HCT116 (cell line): Measurements from ENCODE around the gene BCL11B. TPM values are rescaled to one million over a fixed set of nuclear protein-coding genes. Genes with fewer than 3 reads are reported as not detected.

ENCODE experiments used
- ATAC-seq: fragments of 200-7000 bp; cut with Tn5 transposase; 2 replicates; pipeline ENCODE4 v1.9.1; 2020; ENCODE audit warnings: mild to moderate bottlenecking, moderate library complexity
- BruUV-seq: library from RNA; stranded (reverse); fragments of 400-500 nt; replicated peaks from 2 replicates; lab custom pipeline; 2021; lab: Mats Ljungman, UMichigan
- CTCF ChIA-PET: fragments of 300-600 bp; sonication (Branson Sonifier 250); formaldehyde crosslinking; loops from one replicate; lab custom pipeline; 2021; ENCODE audit warnings: antibody characterized with exemption; lab: Charles Lee
- POLR2A ChIA-PET: fragments of 300-600, 350-600 bp; sonication (Branson Sonifier 250); formaldehyde crosslinking; loops from one replicate; lab custom pipeline; 2021; ENCODE audit warnings: antibody characterized with exemption; lab: Charles Lee
- RAD21 ChIA-PET, 2 experiments: fragments of 300-600 bp; sonication (Branson Sonifier 250); formaldehyde crosslinking; loops; one replicate each; lab custom pipeline; 2023; ENCODE audit warnings: low total read pairs in 2 of 2; ENCODE audit not compliant: uncharacterized antibody in 2 of 2, unreplicated experiment in 2 of 2, low non-redundant PET in 1 of 2; lab: Charles Lee
- DNase-seq: peaks from one replicate; pipeline ENCODE4 v3.0.0-alpha.2; 2010; ENCODE audit warnings: low read depth, low spot score
- H2AFZ ChIP-seq: fragments of 200-600 bp; shearing (Covaris generic), sonication (generic); 2 replicates; pipeline ENCODE4 v1.6.1; 2017; ENCODE audit warnings: low read depth, mixed run types, mixed read lengths, antibody characterized with exemption, low read length; ENCODE audit not compliant: poor library complexity, severe bottlenecking
- H3K27ac ChIP-seq: 2 replicates; pipeline ENCODE4 v1.5.1; 2012; ENCODE audit warnings: low read depth, low read length
- H3K27me3 ChIP-seq: fragments of 200-600 bp; sonication (generic); 2 replicates; pipeline ENCODE4 v1.6.1; 2016; ENCODE audit warnings: mixed run types, low read length, mixed read lengths; ENCODE audit not compliant: insufficient read depth
- H3K36me3 ChIP-seq, 2 experiments: fragments of 200-500 bp in 1 of 2; fragments of 200-600 bp in 1 of 2; sonication (Bioruptor generic) in 1 of 2; sonication (generic) in 1 of 2; 2 replicates each; pipeline versions ENCODE4 v1.5.1 to v1.6.1; 2014 to 2016; ENCODE audit warnings: low read length in 2 of 2, inconsistent platforms in 1 of 2, mixed read lengths in 1 of 2, mixed run types in 1 of 2; ENCODE audit not compliant: insufficient read depth in 2 of 2, control insufficient read depth in 1 of 2
- H3K4me1 ChIP-seq, 2 experiments: fragments of 200-600 bp in 1 of 2; sonication (generic) in 1 of 2; 2 replicates each; pipeline versions ENCODE4 v1.5.1 to v1.6.1; 2012 to 2017; ENCODE audit warnings: low read length in 2 of 2, inconsistent platforms in 1 of 2, mild to moderate bottlenecking in 1 of 2, mixed read lengths in 1 of 2, mixed run types in 1 of 2, moderate library complexity in 1 of 2; ENCODE audit not compliant: insufficient read depth in 2 of 2, control insufficient read depth in 1 of 2
- H3K4me2 ChIP-seq: fragments of 200-600 bp; sonication (generic); 2 replicates; pipeline ENCODE4 v1.6.1; 2017; ENCODE audit warnings: mixed run types, low read length, mixed read lengths
- H3K4me3 ChIP-seq, 2 experiments: fragments of 200-600 bp in 1 of 2; sonication (generic) in 1 of 2; replicated peaks in 1 of 2; 2 replicates each; pipeline ENCODE4 v1.5.1; 2011 to 2016; ENCODE audit warnings: low read length in 2 of 2, control low read depth in 1 of 2, low read depth in 1 of 2, mild to moderate bottlenecking in 1 of 2, mixed read lengths in 1 of 2, mixed run types in 1 of 2
- H3K79me2 ChIP-seq: fragments of 200-600 bp; sonication (generic); 2 replicates; pipeline ENCODE4 v1.6.1; 2017; ENCODE audit warnings: mild to moderate bottlenecking, mixed run types, low read length, moderate library complexity, mixed read lengths; ENCODE audit not compliant: insufficient read depth
- H3K9ac ChIP-seq: fragments of 200-600 bp; sonication (generic); 2 replicates; pipeline ENCODE4 v1.6.1; 2016; ENCODE audit warnings: low read length, mixed read lengths
- H3K9me2 ChIP-seq: fragments of 200-600 bp; sonication (generic), shearing (Covaris generic); 2 replicates; pipeline ENCODE4 v1.6.1; 2017; ENCODE audit warnings: mixed run types, mild to moderate bottlenecking, moderate library complexity; ENCODE audit not compliant: insufficient read depth
- H3K9me3 ChIP-seq, 2 experiments: fragments of 200-500 bp in 1 of 2; fragments of 200-600 bp in 1 of 2; sonication (Bioruptor generic) in 1 of 2; sonication (generic) in 1 of 2; 2 replicates each; pipeline ENCODE4 v1.6.1; 2014 to 2017; ENCODE audit warnings: low read length in 2 of 2, mixed read lengths in 2 of 2, inconsistent platforms in 1 of 2, low read depth in 1 of 2, mild to moderate bottlenecking in 1 of 2, mixed run types in 1 of 2, moderate library complexity in 1 of 2; ENCODE audit not compliant: control insufficient read depth in 1 of 2, insufficient read depth in 1 of 2
- H4K20me1 ChIP-seq: fragments of 200-600 bp; sonication (generic), shearing (Covaris generic); 2 replicates; pipeline ENCODE4 v1.6.1; 2017; ENCODE audit warnings: mixed run types, mild to moderate bottlenecking, moderate library complexity; ENCODE audit not compliant: insufficient read depth
- CBX3 ChIP-seq: IDR thresholded peaks from 2 replicates; pipeline ENCODE4 v1.6.1; 2012; ENCODE audit warnings: low read depth
- EGR1 ChIP-seq: IDR thresholded peaks from 2 replicates; pipeline ENCODE4 v1.6.1; 2012; ENCODE audit warnings: low read depth
- ELF1 ChIP-seq: IDR thresholded peaks from 2 replicates; pipeline ENCODE4 v1.6.1; 2012; ENCODE audit warnings: low read depth, borderline replicate concordance
- EZH2 ChIP-seq: fragments of 200-600 bp; sonication (generic); IDR thresholded peaks from 2 replicates; pipeline ENCODE4 v1.6.1; 2017; ENCODE audit warnings: antibody characterized with exemption, mixed run types
- EZH2phosphoT487 ChIP-seq: fragments of 200-600 bp; IDR thresholded peaks from 2 replicates; pipeline ENCODE4 v1.6.1; 2018; ENCODE audit warnings: antibody characterized with exemption, borderline replicate concordance
- JUND ChIP-seq: IDR thresholded peaks from 2 replicates; pipeline ENCODE4 v1.6.1; 2012
- RAD21 ChIP-seq: IDR thresholded peaks from 2 replicates; pipeline ENCODE4 v1.6.1; 2012; ENCODE audit warnings: low read depth, mild to moderate bottlenecking
- SIN3A ChIP-seq: IDR thresholded peaks from 2 replicates; pipeline ENCODE4 v1.6.1; 2012; ENCODE audit warnings: low read depth
- SP1 ChIP-seq: IDR thresholded peaks from 2 replicates; pipeline ENCODE4 v1.6.1; 2012; ENCODE audit warnings: low read depth
- SRF ChIP-seq: IDR thresholded peaks from 2 replicates; pipeline ENCODE4 v1.6.1; 2012; ENCODE audit warnings: low read depth
- YY1 ChIP-seq: IDR thresholded peaks from 2 replicates; pipeline ENCODE4 v1.6.1; 2011; ENCODE audit warnings: low read length, low read depth, moderate library complexity, mild to moderate bottlenecking; ENCODE audit not compliant: insufficient replicate concordance; ENCODE audit errors: extremely low read depth
- ZNF274 ChIP-seq: fragments of 200-500 bp; sonication (Bioruptor generic); IDR thresholded peaks from 2 replicates; pipeline ENCODE4 v1.6.1; 2014; ENCODE audit warnings: mild to moderate bottlenecking, low read depth, low read length, inconsistent platforms
- intact Hi-C: fragments of 100-400 bp; cut with micrococcal nuclease; formaldehyde crosslinking; loops from 2 replicates; pipeline ENCODE4 v1.10.0; 2022
- total RNA-seq: library from RNA; stranded (reverse); gene quantifications from one replicate; pipeline ENCODE4 v1.2.1, GENCODE V29; 2021; ENCODE audit not compliant: unreplicated experiment
- TF ChIP-seq, protein P1 (sequence below): IDR thresholded peaks from 2 replicates; pipeline ENCODE4 v1.6.1; 2012
- TF ChIP-seq, protein P2 (sequence below): IDR thresholded peaks from 2 replicates; pipeline ENCODE4 v1.6.1; 2012
- TF ChIP-seq, protein P3 (sequence below): IDR thresholded peaks from 2 replicates; pipeline ENCODE4 v1.6.1; 2012; ENCODE audit warnings: low read depth

BCL11B gene
- total RNA-seq, 1 experiment from 2014 or later = 1.1 TPM

DNA sequence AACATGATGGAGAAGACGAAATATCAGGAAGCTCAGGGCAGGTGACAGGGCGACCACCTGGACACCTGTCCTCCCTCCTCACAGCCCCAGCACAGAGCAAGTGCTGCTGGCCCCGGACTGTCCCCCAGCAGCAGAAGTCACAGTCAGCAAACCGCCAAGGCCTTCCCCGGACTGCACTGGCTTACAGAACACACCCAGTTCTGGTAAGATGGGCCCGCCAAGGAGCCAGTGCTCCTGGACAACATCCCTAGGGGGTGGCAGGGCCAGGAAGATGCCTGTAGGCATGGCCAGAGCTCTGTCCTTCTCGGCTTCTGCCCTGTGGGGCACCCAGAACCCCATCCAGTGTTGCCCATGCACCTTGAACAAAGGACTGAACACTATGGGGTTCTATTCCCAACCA lies 77.9 kb downstream of the BCL11B start:
- Histone ChIP-seq H3K9me2 (no peaks in the 10 kb centered on the region), H3K9me3 (no peaks in the 10 kb centered on the region), H3K4me1 (no peaks in the 10 kb centered on the region), H3K4me3 (no peak overlapping the region), H2AFZ (no peak overlapping the region), H3K27ac (no peak overlapping the region), H3K9ac (no peak overlapping the region), H3K4me2 (no peak overlapping the region), H3K27me3 (no peaks in the 10 kb centered on the region), H3K36me3 (no peaks in the 10 kb centered on the region), H4K20me1 (no peaks in the 10 kb centered on the region), H3K79me2 (no peaks in the 10 kb centered on the region)
- no peak for ATAC-seq
- intact Hi-C loops = no loop called here
- RAD21 ChIA-PET = no interaction called here
- POLR2A ChIA-PET = no interaction called here
- TF ChIP-seq EGR1 = no peak
- TF ChIP-seq YY1 = no peak
- no peak for TF ChIP-seq CBX3
- TF ChIP-seq, protein P1, sequence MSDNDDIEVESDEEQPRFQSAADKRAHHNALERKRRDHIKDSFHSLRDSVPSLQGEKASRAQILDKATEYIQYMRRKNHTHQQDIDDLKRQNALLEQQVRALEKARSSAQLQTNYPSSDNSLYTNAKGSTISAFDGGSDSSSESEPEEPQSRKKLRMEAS = no peak
- no peak for TF ChIP-seq ZNF274
- TF ChIP-seq, protein P2, sequence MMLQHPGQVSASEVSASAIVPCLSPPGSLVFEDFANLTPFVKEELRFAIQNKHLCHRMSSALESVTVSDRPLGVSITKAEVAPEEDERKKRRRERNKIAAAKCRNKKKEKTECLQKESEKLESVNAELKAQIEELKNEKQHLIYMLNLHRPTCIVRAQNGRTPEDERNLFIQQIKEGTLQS = no peak
- no peak for TF ChIP-seq RAD21
- no peak for TF ChIP-seq SP1
- no TSS peak for BruUV-seq
- CTCF ChIA-PET = no interaction called here
- no peak for DNase-seq

DNA sequence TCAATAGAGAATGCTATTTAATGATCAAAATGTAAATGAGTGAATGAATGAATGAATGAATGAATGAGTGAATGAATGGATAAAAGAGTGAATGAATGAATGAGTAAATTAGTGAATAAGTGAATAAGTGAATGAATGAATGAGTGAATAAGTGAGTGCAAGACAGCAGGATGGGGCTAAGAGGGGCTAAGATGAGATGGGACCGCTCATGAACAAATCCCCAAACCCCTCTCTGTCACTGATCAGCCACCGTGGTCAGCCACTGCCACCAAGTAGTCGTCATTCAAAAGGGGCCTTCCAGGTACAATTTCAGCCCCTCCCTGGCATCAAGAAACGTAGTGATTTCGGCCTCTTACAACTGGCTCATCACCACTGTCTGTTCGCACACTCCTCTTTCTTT lies 79.2 kb downstream of the BCL11B start:
- no peaks in the 10 kb centered on the region for H3K36me3 ChIP-seq
- no peak overlapping the region for H3K4me3 ChIP-seq
- no peaks in the 10 kb centered on the region for H3K9me2 ChIP-seq
- no peaks in the 10 kb centered on the region for H3K79me2 ChIP-seq
- BruUV-seq = no TSS peak
- no peak overlapping the region for H2AFZ ChIP-seq
- ChIA-PET CTCF (no interaction called here), POLR2A (no interaction called here), RAD21 (no interaction called here)
- no peak overlapping the region for H3K4me2 ChIP-seq
- no peak overlapping the region for H3K9ac ChIP-seq
- no peak for DNase-seq
- H4K20me1 ChIP-seq = no peaks in the 10 kb centered on the region
- no peaks in the 10 kb centered on the region for H3K4me1 ChIP-seq
- H3K27me3 ChIP-seq = no peaks in the 10 kb centered on the region
- ATAC-seq = no peak
- intact Hi-C loops = no loop called here
- no peaks in the 10 kb centered on the region for H3K9me3 ChIP-seq
- H3K27ac ChIP-seq = no peak overlapping the region
- TF ChIP-seq ZNF274 (no peak), EGR1 (no peak), EZH2phosphoT487 (no peak), SRF (no peak), EZH2 (no peak), JUND (no peak), SP1 (no peak), ELF1 (no peak), SIN3A (no peak)
- TF ChIP-seq, protein P2 = no peak
- TF ChIP-seq, protein P1 = no peak
- TF ChIP-seq, protein P3, sequence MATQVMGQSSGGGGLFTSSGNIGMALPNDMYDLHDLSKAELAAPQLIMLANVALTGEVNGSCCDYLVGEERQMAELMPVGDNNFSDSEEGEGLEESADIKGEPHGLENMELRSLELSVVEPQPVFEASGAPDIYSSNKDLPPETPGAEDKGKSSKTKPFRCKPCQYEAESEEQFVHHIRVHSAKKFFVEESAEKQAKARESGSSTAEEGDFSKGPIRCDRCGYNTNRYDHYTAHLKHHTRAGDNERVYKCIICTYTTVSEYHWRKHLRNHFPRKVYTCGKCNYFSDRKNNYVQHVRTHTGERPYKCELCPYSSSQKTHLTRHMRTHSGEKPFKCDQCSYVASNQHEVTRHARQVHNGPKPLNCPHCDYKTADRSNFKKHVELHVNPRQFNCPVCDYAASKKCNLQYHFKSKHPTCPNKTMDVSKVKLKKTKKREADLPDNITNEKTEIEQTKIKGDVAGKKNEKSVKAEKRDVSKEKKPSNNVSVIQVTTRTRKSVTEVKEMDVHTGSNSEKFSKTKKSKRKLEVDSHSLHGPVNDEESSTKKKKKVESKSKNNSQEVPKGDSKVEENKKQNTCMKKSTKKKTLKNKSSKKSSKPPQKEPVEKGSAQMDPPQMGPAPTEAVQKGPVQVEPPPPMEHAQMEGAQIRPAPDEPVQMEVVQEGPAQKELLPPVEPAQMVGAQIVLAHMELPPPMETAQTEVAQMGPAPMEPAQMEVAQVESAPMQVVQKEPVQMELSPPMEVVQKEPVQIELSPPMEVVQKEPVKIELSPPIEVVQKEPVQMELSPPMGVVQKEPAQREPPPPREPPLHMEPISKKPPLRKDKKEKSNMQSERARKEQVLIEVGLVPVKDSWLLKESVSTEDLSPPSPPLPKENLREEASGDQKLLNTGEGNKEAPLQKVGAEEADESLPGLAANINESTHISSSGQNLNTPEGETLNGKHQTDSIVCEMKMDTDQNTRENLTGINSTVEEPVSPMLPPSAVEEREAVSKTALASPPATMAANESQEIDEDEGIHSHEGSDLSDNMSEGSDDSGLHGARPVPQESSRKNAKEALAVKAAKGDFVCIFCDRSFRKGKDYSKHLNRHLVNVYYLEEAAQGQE = no peak
